SK-MEL-5 (cell line): Measurements from ENCODE around the gene ITPR2. TPM values are rescaled to one million over a fixed set of nuclear protein-coding genes. Genes with fewer than 3 reads are reported as not detected.
A peak's percentile ranks its signal among the peaks of the same experiment; 100 is the strongest.
"Not testable (repeated sequence)": the region's sequence is repeated elsewhere in the genome, so short reads cannot be mapped to it uniquely, and the experiment has no call there.

Experiments
- DNase-seq: peaks from one replicate; pipeline ENCODE4 v3.0.0-alpha.2; 2016; ENCODE audit warnings: low read depth, low spot score
- in situ Hi-C: cut with HindIII; loops from 2 replicates; pipeline ENCODE4 v1.10.0; 2016; ENCODE audit warnings: low sequenced_read_pairs, high pct_unique_total_duplicates, low pct_unique_long_range_greater_than_20kb
- total RNA-seq: library from RNA; depleted of rRNA; stranded (reverse); fragments of >200 nt; shearing (Covaris generic); gene quantifications from 2 replicates; pipeline ENCODE4 v1.2.3, GENCODE V29; 2014

The ITPR2 gene
- total RNA-seq, 1 experiment from 2014 or later, result 21.3 TPM

DNA sequence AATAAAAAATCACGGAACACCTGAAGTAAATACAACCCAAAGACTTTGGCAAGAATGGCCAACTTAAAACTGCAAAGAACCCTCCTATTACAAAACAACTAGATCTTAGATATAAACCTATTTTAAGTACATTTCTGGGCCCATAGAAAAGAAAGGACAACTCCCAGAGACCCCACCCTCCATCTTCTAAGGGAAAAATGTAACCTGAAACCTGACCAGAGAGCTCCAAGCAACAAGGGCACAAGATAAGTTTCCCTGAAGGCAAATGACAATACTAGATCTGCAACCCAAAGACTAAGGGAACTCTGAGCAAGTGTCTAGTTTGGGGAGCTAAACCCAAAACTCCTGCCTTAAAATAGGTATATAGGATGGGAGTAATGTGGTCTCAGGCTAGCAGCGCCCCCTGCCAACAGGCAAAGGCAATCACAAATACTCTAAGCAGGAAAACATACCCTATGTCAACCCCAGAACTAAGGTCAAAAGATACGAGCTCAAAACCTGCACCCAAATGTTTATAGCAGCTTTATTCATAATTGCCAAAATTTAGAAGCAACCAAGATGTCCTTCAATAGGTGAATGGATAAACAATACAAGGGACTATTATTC, 218.9 kb downstream of the ITPR2 start:
- in situ Hi-C loops, result no loop called here

DNA sequence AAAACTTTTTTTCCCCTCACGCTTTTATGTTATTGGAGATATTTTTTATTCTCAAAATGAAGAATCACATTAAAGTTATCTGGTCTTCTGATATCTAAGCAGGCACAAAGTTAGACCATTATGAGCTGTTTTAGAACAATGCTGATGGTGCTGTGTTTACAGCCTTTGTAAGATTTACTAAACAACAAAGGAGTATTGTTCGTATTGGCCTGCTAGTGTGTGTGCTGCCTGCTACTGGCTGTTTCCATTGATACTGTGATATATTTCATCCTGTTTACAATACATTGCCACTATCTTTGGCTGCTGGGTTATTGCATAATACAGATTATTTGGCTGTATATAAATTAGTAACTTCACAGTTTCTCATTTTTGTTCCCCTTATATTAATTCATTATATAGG, 220.8 kb downstream of the ITPR2 start:
- peak; percentile 56 for DNase-seq
- in situ Hi-C loops, result no loop called here

More for the DNA sequence above, 218.9 kb downstream of the ITPR2 start:
- peak; percentile 51 for DNase-seq

DNA sequence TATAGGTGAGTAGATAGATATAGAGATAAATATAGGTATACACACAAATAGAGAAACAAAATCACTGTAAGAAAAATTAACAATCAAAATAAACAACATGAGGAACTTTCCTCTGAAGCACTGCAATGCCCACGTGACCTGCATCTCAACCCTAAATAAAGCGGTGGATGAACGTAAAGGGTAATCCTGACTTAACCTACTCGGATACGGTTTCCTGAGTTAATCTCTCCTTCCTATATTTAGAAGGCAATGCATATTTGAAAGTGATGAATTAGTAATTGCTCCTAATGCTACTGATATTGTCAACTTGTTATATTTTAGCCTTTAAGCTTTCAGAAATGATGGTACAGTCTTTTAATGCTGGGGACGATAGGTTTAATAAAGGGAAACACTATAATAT, 221.4 kb downstream of the ITPR2 start:
- in situ Hi-C loops, result no loop called here
- no peak for DNase-seq

DNA sequence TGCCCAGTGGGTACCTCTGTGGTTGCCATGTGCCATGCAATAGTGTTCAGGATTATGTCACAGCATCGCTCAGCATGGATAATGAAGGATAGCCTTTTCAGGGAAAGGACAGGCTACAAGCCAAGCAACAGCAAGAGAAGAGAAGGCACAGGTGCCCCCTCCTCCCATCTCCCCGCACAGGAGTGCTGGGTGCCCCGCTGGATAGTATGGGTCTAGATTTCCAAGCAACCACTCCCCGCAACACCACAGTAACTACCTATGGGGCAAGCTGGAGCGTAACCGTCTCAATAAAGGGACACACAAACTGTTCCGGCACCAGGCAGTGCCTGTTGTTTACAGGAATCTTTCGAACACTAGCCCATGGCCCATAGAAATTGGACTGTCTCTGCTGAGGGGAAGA, 222.2 kb downstream of the ITPR2 start:
- no peak for DNase-seq
- in situ Hi-C loops, result no loop called here

- DNase-seq, result no peak
- in situ Hi-C loops, result no loop called here
Observed at GRCh38 chr12:26609986-26610385, 223.0 kb downstream of the ITPR2 start.

DNA sequence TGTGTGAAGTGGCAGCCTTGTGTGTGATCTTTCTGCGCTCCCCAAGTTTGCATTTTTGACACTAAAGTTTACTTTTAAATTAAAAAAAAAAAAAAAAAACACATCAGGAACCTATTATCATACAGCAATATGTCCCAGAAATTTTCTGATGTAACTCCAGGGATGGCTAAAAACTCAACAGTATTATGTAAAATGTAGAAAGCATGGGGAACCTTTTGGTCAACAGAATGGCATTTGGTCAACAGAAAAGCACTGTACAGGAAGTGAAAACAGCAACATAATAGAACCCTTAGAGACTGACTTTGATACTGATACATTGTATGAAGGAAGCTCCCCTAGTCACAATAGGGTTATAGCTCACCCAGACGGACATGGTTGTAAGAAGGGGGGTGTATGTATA, 224.3 kb downstream of the ITPR2 start:
- in situ Hi-C loops, result no loop called here

DNA sequence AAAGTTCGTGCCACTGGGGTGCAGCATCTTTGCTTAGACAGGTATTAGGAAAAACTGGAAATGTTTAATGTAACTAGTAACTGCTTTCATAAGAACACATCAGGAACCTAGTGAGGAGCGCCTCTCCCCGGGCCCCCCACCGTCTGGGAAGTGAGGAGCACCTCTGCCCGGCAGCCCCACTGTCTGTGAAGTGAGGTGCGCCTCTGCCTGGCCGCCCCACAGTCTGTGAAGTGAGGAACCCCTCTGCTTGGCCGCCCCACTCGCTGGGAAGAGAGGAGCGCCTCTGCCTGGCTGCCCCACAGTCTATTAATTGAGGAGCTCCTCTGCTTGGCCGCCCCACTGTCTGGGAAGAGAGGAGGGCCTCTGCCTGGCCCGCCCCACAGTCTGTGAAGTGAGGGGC, 224.7 kb downstream of the ITPR2 start:
- in situ Hi-C loops, result no loop called here
- DNase-seq, result no peak

More for the DNA sequence above, 224.3 kb downstream of the ITPR2 start:
- DNase-seq, result no peak

GRCh38 chr12:26606911-26607310, 226.1 kb downstream of the ITPR2 start:
- no peak for DNase-seq
- in situ Hi-C loops, result no loop called here

- in situ Hi-C loops, DNase-seq: not testable (repeated sequence)
Observed at GRCh38 chr12:26604813-26605212, 228.2 kb downstream of the ITPR2 start.

DNA sequence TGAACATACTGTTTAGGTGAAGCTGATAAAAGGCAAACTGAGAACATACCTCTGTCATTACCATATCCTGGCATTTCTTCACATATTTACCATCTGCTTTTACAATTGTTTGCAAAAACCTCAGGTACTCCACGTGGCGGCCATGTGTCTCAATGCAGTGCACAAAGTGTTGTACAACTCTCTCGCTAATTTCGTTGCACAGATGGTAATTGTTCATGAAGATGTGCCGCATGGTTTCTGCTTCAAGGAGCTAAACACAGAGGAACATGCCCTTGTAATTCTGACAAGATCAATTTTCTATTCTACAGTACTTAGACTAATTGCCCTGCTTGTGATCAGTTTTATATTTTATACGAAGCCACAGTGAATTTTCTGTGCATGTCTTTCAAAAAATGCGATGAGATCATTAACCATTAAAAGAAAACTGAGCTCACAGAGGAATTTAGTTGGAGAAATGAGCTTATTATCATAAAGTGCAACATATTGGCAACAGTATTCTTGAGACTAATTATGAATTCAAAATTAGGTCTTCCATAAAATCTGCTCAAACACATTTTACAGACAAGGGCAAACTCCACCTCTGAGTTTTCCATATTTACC, 233.8 kb downstream of the ITPR2 start:
- in situ Hi-C loops, result no loop called here
- DNase-seq, result no peak

DNA sequence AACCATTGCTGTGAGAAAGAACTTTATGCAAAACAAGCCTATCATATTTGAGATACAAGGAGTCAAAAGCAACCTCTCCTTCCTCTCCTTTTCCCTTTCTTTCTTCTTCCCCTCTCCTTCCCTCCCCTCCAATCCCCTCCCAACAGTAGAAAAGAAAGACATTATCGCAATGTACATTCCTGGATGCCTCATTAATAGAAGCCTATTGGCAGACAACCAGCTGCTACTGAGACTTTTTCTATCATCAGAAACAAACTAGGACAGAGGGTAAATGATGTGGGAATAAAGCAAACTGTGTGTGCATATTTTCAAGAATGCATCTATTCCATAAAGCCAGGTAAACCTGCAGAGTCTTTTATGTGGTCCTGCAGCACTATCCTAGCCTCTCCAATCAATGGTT, 237.2 kb downstream of the ITPR2 start:
- no peak for DNase-seq
- in situ Hi-C loops, result no loop called here

DNA sequence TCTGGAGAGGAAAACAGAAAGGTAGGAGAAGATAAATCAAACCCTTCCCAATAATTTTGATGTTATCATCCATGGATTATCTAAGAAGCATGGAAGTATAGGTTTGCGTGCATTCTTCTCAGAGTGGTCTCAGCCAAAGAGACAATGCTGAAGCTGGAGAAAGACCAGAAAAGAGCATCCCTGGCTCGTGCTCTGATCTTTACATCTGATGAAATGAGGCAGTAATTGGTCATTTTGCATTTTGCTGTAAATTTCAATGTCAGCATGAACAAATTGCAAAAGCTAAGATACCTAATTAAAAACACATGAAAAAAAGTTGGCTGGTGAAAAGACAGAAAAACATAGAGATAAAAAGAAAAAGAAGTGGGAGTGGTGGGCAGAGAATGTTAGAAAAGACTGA, 252.4 kb downstream of the ITPR2 start:
- DNase-seq, result no peak
- in situ Hi-C loops, result no loop called here

GRCh38 chr12:26576266-26576665, 256.7 kb downstream of the ITPR2 start:
- in situ Hi-C loops, result no loop called here

DNA sequence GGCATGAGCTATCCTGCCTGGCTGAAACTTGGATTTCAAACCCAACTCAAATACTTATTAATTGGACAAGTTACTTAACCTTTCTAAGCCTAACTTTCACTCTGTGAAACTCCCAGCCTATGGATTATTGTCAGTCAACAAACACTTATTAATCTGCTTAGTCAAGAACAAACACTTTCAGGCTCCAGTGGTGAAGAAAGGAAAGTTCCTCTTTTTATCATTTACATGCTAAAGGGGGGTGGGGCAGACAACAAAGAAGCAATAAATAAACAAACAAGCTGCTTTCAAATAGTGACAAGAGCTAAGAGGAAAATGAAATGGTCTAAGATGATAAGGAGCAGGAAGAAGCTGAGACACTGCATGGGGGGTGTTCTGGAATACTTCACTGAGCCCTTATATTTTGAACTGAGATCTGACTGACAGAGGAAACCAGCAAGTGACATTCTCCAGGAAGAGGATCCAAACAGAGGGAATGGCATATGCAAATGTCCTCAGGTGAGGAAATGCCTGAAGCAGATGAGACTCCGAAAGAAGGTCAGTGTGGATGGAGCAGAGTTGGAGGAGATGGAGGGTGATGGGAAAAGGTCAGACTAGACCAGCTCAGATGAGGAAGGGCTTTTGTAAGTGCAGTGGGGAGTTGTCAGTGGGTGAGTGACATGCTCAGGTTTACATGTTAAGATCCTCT, 259.6 kb downstream of the ITPR2 start:
- DNase-seq, result no peak
- in situ Hi-C loops, result no loop called here

More at GRCh38 chr12:26576266-26576665, 256.7 kb downstream of the ITPR2 start:
- no peak for DNase-seq

DNA sequence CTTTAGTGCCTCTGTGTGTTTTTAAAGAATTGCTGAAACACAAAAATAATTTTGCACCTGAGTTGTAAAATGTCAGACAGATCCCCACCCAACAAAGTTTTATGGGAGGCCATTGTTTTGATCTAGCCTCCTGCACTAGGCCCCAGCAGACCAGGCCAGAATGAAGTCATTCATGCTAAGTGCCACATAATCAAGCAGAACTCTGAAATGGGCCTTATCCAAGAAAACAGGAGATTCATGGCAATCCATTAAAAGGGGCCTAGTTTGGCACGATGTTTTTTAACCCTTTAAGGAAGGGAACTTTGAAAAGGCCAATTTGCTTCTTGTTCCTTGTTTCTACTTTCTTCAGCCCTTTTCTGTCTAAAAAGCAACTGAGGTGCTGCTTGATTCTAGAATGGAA, 260.9 kb downstream of the ITPR2 start:
- peak; percentile 10 for DNase-seq
- in situ Hi-C loops, result no loop called here

DNA sequence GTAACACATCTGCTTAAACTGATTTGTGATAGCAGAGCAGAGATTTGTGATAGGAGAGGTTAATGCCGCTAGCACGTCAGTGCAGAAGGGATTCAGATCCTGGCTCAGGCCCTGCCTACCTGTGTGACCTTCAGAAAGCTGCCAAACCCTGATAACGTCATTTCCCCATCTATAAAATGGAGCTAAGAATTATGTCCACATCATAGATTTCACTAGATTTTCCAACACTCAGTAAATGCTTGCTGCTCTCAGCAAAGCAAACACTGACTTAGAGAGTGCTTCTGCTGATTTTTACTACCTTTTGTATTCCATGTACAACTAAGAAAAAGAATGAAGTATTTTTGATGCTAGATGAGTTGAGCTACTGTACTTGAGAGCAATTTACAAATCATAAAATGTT, 261.4 kb downstream of the ITPR2 start:
- DNase-seq, result no peak
- in situ Hi-C loops, result no loop called here

GRCh38 chr12:26567126-26567525, 265.9 kb downstream of the ITPR2 start:
- DNase-seq, result peak; percentile 52
- in situ Hi-C loops, result no loop called here

- in situ Hi-C loops, result no loop called here
- DNase-seq, result no peak
Observed at GRCh38 chr12:26566675-26567074, 266.3 kb downstream of the ITPR2 start.

DNA sequence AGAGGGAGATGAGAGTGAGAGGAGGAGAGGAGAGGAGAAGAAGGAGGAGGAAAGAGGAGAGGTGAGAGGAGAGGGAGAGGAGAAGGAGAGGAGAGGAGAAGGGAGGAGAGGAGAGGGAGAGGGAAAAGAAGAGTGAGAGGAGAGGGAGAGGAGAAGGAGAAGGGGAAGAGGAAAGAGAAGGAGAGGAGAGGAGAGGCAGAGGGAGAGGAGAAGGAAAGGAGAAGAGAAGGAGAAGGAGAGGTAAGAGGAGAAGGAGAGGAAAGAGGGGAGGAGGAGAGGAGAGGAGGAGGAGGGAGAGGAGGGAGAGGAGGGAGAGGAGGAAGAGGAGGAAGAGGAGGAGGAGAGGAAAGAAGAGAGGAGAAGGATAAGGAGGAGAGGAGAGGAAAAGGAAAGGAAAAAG, 266.8 kb downstream of the ITPR2 start:
- no peak for DNase-seq
- in situ Hi-C loops, result no loop called here
